ENCODE measurements around the gene TPRN.

The TPRN gene

DNA sequence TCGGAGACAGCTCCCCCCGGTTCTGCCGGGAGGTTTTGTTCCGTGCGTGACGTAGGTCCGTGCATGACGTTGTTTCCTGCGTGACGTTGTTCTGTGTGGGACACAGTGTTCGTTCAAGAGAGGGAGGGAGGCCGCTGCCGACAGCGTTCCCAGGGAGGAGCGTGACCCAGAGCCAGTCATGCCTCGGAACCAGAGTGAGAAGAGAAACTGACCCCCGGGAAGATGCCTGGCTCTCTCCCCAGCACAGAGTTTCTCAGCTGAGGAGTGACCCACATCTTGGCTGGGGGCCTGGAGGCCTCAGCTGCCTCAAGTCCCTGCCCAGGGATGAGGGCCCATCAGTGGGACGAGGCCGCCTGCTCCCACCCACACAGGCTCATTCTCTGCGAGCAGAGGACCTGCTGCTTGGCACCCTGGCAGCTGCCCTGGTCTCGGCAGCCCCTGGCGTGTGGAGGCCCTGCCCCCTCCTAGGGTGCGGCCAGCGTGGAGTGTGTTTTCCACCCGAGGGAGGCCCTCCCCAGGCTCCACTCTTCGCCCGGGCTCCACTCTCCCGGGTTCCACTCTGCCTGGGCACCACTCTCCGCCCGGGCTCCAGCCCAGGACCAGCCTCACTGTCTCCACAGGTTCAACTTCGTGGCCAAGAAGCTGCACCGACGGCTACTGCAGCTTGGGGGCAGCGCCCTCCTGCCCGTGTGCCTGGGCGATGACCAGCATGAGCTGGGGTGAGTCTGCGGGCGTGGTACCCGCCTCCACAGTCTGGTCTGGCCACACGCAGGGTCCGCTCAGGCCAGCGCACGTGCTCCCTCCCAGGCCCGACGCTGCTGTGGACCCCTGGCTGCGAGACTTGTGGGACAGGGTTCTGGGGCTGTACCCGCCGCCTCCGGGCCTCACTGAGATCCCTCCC is 12.9 kb upstream of the TPRN start:
- in situ Hi-C loops (cut with HindIII; ENCODE audit: low sequenced_read_pairs) = no loop called here

DNA sequence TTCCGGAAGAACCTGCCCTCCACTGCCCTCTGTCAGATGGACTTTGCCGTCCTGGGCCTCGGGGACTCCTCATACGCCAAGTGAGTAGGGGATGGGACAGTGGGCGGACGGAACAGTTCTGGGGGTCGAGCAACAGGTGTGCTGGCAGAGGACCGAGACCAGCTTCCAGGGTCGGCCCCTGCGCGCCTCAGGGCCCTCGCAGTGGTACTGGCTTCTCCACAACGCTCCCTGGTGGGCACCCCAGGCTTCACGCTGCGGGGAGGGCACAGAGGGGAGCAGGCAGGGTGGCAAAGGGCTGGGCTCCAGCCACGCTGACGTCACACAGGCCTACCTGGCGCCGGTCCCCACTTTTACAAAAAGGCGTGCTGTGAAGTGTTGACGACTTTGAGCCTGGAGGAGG is 12.0 kb upstream of the TPRN start:
- in situ Hi-C loops (cut with HindIII; ENCODE audit: low sequenced_read_pairs) = no loop called here

DNA sequence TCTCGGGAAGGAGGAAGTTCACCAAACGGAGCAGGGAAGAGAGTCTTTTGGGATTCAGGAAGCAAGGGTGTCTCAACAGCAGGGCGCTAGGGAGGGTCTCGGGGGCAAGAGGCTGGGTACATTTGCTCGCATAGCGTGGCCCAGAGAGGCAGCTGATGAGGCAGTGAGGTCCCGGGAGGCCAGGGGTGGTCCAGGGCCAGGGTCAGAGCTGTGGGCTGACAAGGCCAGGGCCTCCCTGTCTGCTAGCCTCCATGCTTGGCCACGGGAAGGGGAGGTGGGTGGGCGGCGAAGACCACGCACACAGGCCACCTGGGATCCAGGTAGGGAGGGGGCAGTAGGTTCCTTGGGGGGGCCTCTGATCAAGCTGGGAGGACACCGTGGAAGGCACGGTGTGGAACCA is 11.0 kb upstream of the TPRN start:
- in situ Hi-C loops (cut with HindIII; ENCODE audit: low sequenced_read_pairs) = no loop called here

DNA sequence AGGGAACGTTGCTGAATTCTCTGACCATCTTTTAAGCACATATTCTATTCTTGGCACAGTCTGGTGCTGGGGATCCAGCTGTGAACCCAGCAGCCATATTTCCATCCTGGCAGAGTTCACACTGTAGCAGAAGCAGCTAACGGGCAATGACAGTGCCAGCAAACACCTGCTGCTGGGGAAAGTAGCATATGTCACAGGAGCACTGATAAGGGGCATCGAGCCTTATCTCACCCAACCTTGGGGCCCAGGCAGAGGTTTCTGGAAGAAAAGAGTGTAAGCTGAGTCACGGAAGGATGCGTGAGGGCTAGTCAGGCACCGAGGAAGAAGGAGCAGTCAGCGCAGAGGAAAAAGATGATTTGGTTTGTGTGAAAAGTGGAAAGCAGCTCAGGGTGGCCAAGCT is 6.1 kb upstream of the TPRN start:
- in situ Hi-C loops (cut with HindIII; ENCODE audit: low sequenced_read_pairs) = no loop called here

DNA sequence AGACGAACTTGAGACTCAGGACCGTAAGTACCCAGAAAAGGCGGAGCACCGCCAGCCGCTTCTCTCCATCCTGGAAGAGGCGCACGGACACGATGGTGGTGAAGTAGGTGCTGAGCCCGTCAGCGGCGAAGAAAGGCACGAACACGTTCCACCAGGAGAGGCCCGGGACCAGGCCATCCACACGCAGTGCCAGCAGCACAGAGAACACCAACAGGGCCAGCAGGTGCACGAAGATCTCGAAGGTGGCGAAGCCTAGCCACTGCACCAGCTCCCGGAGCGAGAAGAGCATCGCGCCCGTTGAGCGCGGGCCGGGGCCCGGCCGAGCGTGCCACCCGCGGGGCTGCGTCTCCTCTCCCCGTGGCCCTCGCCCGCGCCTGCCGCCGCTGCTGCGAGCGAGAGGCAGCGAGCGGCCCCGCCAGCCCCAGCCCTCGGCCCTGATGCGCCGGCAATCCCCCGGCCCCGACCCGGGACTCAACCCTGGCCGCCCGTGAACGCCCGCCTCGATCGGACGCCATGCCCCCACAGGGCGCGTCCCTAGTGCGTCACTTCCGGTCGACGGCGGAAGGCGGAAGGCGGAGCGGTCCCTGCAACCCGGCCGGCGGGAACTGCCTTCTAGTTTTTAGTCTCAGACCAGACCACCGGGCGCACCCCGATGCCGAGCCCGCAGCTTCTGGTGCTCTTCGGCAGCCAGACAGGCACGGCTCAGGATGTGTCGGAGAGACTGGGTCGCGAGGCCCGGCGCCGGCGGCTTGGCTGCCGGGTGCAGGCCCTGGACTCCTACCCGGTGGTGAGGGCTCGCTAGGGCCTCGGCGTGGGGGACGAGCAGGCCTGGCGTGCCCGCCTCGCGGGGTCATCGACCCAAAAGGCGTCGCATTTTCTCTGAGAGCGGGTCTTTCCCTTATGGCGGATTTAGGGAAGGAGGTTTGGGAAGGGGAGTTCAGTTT is 4.9 kb upstream of the TPRN start, which contains the start of the genes NDOR1 and TMEM203:
Gene NDOR1, plus strand, starts transcription at position 575 of the 944 bp plus-strand sequence. Its CDS starts 78 bp downstream, at position 653.
Gene TMEM203, minus strand, starts transcription at position 523 of the 944 bp plus-strand sequence. Its CDS starts 234 bp downstream, at position 289.
- in situ Hi-C loops (cut with HindIII; ENCODE audit: low sequenced_read_pairs) = no loop called here

DNA sequence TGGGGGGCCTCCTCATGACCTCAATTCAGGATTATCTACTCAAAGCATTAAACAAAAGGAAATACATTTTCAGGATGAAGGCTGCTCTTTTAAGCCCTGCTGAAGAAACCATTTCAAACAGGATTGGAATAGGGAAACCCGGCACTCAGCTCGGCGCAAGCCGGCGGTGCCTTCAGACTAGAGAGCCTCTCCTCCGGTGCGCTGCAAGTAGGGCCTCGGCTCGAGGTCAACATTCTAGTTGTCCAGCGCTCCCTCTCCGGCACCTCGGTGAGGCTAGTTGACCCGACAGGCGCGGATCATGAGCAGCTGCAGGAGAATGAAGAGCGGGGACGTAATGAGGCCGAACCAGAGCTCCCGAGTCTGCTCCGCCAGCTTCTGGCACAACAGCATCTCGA is 4.2 kb upstream of the TPRN start:
- in situ Hi-C loops (cut with HindIII; ENCODE audit: low sequenced_read_pairs) = no loop called here

DNA sequence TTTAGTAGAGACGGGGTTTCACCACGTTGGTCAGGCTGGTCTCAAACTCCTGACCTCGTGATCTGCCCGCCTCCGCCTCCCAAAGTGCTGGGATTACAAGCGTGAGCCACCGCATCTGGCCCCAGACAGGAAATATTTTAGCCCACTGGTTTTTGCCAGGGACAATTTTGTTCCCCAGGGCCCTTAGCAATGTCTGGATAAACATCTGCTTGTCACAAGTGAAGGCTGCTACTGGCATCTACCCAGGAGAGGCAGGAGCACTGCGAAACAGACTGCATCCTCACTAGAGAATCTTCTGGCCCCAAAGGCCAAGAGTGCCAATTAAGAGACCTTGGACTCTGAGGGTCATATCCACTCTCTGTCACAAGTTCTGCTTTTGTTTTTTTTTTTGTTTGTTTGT is 2.4 kb upstream of the TPRN start:
- in situ Hi-C loops (cut with HindIII; ENCODE audit: low sequenced_read_pairs) = no loop called here

DNA sequence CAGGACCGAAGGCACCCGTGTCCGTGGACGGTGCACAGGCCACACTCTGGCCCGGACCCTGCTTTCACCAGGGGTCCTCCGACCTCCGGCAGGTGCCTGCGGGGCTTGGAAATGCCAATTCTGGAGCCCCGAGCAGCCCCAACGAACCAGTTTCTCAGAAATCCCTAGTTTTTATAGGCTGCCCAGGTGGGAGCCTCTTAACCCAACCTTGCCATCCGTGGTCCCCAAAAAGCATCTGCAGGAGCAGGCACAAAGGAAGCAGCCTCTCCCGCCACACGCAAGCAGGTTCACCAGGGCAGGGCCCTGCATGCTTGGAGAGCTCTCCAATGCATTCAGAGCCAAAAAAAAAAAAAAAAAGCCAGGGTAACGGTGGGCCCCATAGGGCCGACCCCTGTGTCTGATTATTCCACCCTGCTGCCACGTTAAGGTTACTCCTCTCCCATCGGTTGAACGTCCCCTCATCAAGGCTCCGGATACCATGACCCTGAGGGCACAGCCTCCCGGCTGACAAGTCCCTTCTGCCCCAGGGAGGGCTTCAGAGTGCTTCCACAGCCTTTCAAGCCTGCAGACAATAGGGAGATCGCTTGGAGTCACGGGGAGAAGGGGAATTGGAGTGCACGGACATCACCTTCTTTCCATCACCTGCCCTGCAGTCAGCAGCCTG is 796 bp upstream of the TPRN start:
- in situ Hi-C loops (cut with HindIII; ENCODE audit: low sequenced_read_pairs) = no loop called here

DNA sequence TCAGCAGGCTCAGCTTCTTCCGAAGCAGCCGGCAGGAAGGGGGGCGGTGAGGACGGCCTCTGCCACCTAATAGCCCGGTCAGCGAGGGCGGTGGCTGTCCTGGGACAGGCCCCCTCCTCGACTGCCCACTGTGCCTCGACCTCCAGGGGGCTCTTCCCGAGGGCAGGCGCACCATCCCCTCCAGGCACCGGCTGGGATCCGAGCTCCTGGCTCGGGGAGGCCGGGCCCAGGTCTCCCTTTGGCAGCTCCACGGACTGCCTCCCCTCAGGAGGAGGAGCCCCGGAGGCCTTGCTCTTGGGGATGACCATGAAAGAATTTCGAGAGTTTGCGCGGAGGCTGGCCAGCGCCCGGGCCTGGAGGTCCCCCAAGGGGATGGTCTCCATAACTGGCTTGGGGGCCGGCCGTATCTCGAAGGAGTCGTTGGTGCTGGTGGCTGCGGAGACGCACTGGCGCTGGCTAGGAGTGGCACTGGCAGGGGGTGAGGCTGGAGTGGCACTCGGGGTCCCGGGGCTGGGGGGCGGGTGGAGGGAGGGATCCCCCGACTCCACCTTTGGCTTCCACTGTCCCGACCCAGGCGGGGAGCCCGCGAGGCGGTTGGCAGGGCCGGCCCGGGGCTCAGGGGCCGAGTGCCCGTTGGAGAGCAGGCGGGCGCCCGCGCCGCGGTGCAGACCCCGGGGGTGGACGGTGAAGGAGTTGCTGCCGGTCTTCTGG is 975 bp downstream of the TPRN start:
- in situ Hi-C loops (cut with HindIII; ENCODE audit: low sequenced_read_pairs) = no loop called here

DNA sequence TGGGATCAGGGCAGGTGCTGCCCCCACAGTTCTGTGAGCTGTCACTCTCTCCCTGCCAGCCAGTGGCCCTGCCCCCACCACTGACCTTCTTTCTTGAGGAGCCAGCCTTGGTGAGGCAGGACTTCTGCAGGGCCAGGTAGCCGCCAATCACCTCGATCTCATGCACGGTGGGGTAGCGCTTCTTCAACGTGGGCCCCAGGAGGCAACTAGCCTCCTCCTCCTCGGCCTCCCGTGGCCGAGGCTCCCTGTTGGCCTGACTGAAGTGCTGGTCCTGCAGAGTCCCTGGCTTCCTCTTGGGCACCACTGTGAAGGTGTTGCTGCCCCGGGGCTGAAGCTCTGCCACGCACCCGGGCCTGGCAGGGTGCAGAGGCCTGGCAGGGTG is 1.6 kb downstream of the TPRN start:
- in situ Hi-C loops (cut with HindIII; ENCODE audit: low sequenced_read_pairs) = no loop called here

DNA sequence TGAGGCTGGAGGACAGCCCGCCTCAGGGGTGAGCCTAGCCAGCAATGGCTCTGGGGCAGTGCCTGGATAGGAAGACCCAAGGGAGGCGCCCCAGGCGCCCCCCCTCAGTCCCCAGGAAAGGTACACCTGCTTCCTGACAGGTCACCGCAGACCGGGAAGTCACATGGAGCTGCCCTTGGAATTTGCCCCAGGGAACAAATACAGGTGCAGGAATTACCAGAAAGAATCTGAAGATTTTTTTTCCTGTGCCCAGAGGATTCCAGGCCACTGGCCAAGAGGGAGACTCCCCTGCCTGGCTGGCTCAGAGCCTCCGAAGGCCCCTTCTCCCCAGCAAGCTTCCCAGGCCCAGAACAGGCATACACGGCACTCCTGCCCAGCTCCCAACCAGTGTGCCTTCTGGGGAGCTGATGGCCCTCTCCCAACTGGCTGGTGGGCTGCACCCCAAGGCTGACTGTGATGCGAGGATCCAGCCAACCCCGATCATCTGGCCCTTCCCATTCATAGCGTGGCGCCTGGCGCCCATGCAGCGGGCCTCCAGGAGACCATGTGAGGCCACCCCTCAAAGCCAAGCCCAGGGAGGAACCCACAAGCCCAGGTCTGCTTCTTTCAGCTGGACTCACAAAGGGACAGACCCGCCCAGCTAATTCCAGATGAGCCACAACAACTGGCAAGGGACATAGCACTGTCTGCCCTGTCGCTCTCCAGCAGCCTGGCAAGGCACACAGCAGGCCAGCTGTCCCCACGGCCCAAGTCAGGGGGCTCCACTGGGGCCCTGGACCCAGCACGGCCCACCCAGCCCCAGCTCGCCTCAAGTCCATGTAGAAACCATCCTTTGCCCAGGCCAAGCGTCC is 2.3 kb downstream of the TPRN start:
- in situ Hi-C loops (cut with HindIII; ENCODE audit: low sequenced_read_pairs) = no loop called here

DNA sequence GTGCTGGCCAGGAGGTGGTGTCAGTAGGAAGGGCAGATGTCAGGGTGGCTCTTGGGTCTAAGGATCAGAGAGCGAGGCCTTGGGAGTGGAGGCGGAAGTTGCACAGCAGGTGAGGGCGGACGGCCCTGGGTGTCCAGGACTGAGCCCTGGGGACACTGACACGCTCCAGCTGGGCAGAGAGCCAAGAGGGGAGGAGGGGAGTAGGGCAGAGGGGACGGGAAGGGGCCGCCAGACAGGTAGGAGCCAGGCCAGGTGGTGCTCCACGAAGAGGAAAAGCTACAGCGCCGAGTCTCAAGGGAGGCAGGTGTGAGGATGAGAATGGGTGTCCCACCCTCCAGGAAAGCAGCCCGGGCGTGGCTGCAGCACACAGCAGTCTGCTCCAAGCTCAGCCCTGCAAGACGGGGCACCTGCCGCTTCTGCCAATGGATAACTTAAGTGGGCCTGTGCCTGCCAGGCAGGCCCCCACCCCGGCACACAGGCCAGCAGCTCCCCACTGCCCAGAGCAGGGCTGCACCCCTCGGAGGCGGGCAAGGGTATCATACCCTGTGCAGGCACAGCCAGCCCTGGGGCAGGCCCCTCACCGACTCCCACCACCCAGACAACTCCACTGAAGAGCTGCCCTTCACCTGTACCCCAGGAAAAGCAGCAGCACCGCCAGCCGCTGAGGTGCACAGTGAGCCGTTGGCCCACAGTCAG is 4.9 kb downstream of the TPRN start:
- in situ Hi-C loops (cut with HindIII; ENCODE audit: low sequenced_read_pairs) = no loop called here

DNA sequence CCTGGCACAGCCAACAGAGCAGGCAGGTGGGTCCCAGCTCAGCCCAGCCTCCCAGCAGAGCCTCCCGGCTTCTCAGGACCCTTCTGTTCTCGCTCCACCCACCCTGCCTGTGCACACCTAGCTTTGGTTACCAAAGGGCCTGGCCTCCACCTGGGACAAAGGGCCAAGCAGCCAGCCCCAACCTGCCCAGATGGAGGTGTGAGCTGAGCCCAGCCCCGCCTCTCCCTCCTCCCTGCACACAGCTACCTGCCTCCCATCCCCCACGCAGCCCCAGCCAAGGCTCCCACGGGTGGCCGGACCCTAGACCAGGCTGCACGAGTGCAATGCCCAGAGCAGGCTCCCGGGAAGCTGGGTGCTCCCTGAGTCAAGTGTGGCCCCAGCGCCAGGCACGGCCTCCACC is 5.6 kb downstream of the TPRN start:
- in situ Hi-C loops (cut with HindIII; ENCODE audit: low sequenced_read_pairs) = no loop called here

DNA sequence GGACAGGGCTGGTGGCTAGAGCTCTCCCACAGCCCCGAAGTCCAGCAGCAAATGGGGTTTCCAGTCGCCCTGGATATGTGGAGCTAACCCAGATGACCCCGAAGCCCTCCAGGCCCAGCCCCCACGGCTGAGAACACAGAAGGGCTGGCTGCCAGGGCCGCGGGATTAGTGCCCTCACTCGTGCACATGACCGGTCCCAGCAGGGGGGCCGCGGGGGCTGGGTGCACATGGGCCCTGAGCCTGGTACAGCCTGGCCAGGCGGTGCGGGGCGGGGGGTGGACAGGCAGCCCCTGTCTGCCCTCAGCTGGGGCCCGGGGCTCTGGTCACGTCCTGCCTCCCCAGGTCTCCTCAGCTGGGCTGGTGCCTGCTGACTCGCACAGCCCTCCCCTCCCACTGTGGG is 6.2 kb downstream of the TPRN start:
- in situ Hi-C loops (cut with HindIII; ENCODE audit: low sequenced_read_pairs) = no loop called here

DNA sequence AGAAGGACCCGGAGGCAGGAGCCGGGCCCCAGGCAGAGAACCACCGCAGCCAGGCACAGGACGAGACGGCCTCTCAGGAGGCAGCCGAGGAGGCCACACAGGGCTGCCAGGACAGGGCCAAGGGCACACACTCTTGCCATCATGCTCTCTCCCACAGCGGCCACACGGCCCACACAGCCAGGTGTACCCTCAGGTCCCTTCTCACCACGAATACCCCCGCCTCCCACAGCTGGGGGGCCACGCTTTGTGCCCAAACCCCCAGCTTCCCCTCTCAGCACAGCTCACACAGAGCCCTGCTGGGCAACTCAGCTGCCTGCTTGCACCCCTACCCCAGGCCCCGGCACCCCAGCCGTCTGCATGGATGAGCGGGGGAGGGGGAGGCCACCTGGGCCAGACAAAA is 6.8 kb downstream of the TPRN start:
- in situ Hi-C loops (cut with HindIII; ENCODE audit: low sequenced_read_pairs) = no loop called here

DNA sequence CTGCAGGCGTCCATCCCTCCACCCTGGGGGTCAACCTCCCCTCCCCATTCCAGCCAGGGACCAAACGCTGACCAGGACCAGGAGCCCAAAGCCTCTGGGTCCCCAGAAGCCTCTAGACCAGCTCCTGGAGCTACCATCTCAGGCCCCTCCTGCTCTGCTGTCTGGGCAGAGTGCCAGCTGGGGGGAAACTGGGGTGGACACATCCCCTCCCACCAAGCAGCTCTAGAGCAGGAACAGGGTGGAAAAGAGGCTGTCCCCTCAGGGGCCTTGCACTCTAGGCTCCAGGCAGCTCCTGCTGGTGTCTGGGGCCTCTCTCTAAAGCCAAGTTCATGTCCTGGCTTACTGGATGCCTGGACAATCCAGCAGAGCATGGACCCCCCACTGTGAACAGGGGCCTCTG is 7.7 kb downstream of the TPRN start:
- in situ Hi-C loops (cut with HindIII; ENCODE audit: low sequenced_read_pairs) = no loop called here

DNA sequence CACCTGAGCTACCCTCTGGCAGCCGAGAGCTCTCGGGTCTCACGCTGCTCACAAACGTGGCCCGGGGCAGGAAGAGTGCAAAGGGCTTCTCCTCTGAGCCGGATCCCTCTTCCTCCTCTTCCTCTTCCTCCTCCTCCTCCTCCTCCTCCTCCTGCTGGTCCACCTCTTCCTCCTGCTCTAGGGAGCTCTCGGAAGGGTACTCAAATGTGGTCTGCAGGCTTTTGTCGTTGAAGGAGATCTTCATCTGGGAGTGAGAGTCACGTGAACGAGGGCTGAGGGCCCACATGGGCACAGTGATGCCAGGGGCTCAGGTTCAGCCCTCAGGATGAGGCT is 8.1 kb downstream of the TPRN start:
- in situ Hi-C loops (cut with HindIII; ENCODE audit: low sequenced_read_pairs) = no loop called here

DNA sequence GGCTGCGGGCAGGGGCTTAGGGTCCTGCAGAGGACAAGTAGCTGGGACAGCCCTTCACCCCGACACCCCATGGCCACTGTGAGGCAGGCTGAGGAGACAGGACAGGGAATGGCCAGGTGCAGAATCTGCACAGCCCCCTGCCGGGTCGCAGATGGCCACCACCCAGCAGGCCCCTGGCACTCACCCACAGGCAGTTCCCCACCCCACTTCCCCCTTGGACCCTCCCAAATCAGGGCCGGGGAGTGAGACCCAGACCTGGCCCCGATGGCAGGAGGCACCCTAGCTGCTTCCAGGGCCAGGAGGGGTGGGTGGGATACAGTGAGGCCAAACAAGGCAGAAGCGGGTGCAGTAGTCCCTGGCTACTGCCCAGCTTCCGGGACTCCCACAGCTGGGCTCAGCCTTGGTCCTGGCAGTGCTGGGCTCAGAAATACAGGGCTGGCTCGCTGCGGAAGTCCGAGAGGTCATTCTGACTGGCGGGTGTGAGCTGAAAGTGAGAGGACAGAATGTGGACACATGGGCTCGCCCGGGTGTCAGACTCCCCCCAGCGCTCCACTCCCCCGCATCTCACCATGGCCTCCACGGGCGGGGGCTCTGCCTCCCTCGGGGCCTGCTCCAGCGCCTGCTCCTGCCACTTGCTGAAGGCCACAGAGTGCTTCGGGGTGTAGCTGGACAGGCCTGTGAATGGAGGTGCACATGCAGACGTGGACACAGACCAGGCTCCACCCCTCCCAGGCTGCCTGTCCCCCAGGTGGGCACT is 8.7 kb downstream of the TPRN start:
- in situ Hi-C loops (cut with HindIII; ENCODE audit: low sequenced_read_pairs) = no loop called here
